Left ventricle myocardium inferior (tissue), 1 donor: ENCODE measurements around the gene CYFIP1. TPM values are rescaled to one million over a fixed set of nuclear protein-coding genes. Genes with fewer than 3 reads are reported as not detected.
A peak's percentile ranks its signal among the peaks of the same experiment; 100 is the strongest.

Experiments used
- DNase-seq: peaks from one replicate; pipeline ENCODE4 v3.0.0-alpha.2; 2020
- H3K27ac ChIP-seq: fragments of 200-600 bp; replicated peaks from 2 replicates; pipeline ENCODE4 v1.8.0; 2021
- H3K27me3 ChIP-seq: fragments of 200-600 bp; 2 replicates; pipeline ENCODE4 v1.8.0; 2021; ENCODE audit warnings: low read depth
- H3K36me3 ChIP-seq: fragments of 200-600 bp; 2 replicates; pipeline ENCODE4 v1.8.0; 2021
- H3K4me1 ChIP-seq: fragments of 200-600 bp; 2 replicates; pipeline ENCODE4 v1.8.0; 2021
- H3K4me3 ChIP-seq: fragments of 200-600 bp; 2 replicates; pipeline ENCODE4 v1.8.0; 2021; ENCODE audit warnings: mild to moderate bottlenecking, moderate library complexity
- H3K9me3 ChIP-seq: fragments of 200-600 bp; replicated peaks from 2 replicates; pipeline ENCODE4 v1.8.0; 2021
- CTCF ChIP-seq: fragments of 200-600 bp; IDR thresholded peaks from 2 replicates; pipeline ENCODE4 v1.8.0; 2021; ENCODE audit warnings: antibody characterized with exemption, mild to moderate bottlenecking, borderline replicate concordance
- intact Hi-C: fragments of 100-400 bp; cut with micrococcal nuclease; formaldehyde crosslinking; loops from one replicate; pipeline ENCODE4 v1.11.0; 2022
- total RNA-seq: library from RNA; stranded (reverse); fragmentation: NEBNext Ultra II Directional; extraction: Animal tissue kit (Norgen Biotek cat#: 25700); gene quantifications from one replicate; pipeline ENCODE4 v1.2.1, GENCODE V29; 2021
- donor health status: DM: no; HTN: yes; CAD: no; lungs with severe emphysema.

Gene CYFIP1
- total RNA-seq, 1 donor from 2014 or later: 24.1 TPM

- H3K36me3 ChIP-seq: peaks cover 89% of the 10 kb centered on the region
- no peaks in the 10 kb centered on the region for H3K27me3 ChIP-seq
- H3K27ac ChIP-seq: no peak overlapping the region
- intact Hi-C loops: no loop called here
- H3K9me3 ChIP-seq: no peaks in the 10 kb centered on the region
- TF ChIP-seq CTCF: no peak
- no peaks in the 10 kb centered on the region for H3K4me1 ChIP-seq
- no peak overlapping the region for H3K4me3 ChIP-seq
- no peak for DNase-seq
Observed at GRCh38 chr15:23003736-23004135, 23.6 kb upstream of the CYFIP1 start.

- peaks cover 84% of the 10 kb centered on the region for H3K36me3 ChIP-seq
- H3K9me3 ChIP-seq: no peaks in the 10 kb centered on the region
- no peaks in the 10 kb centered on the region for H3K27me3 ChIP-seq
- TF ChIP-seq CTCF: no peak
- H3K4me3 ChIP-seq: no peak overlapping the region
- H3K4me1 ChIP-seq: no peaks in the 10 kb centered on the region
- H3K27ac ChIP-seq: no peak overlapping the region
- peak; percentile 35 for DNase-seq
- intact Hi-C loops: no loop called here
Observed at GRCh38 chr15:23002920-23003319, 22.8 kb upstream of the CYFIP1 start.

- H3K36me3 ChIP-seq: peaks cover 53% of the 10 kb centered on the region
- intact Hi-C loops: no loop called here
- no peak for DNase-seq
- H3K9me3 ChIP-seq: no peaks in the 10 kb centered on the region
- H3K27ac ChIP-seq: no peak overlapping the region
- H3K27me3 ChIP-seq: no peaks in the 10 kb centered on the region
- TF ChIP-seq CTCF: no peak
- no peaks in the 10 kb centered on the region for H3K4me1 ChIP-seq
- H3K4me3 ChIP-seq: no peak overlapping the region
Observed at GRCh38 chr15:22995795-22996194, 15.6 kb upstream of the CYFIP1 start.

- no peaks in the 10 kb centered on the region for H3K27me3 ChIP-seq
- intact Hi-C loops: no loop called here
- no peak for TF ChIP-seq CTCF
- peaks cover 25% of the 10 kb centered on the region for H3K36me3 ChIP-seq
- H3K9me3 ChIP-seq: no peaks in the 10 kb centered on the region
- no peak overlapping the region for H3K27ac ChIP-seq
- no peak overlapping the region for H3K4me3 ChIP-seq
- no peak for DNase-seq
- no peaks in the 10 kb centered on the region for H3K4me1 ChIP-seq
Observed at GRCh38 chr15:22992024-22992326, 11.8 kb upstream of the CYFIP1 start.

- Histone ChIP-seq H3K27me3 (no peaks in the 10 kb centered on the region), H3K36me3 (peaks cover 18% of the 10 kb centered on the region), H3K4me1 (no peaks in the 10 kb centered on the region), H3K4me3 (no peak overlapping the region), H3K27ac (no peak overlapping the region), H3K9me3 (no peaks in the 10 kb centered on the region)
- no peak for DNase-seq
- intact Hi-C loops: no loop called here
- no peak for TF ChIP-seq CTCF
Observed at GRCh38 chr15:22989576-22990477, 9.7 kb upstream of the CYFIP1 start.
